SH-SY5Y (cell line): ENCODE data around the gene PLXNB1.

Source experiments
- GATA2 ChIP-seq: IDR thresholded peaks from 2 replicates; pipeline ENCODE4 v1.6.1; 2011; ENCODE audit warnings: mild to moderate bottlenecking, low read depth, low read length
- GATA3 ChIP-seq: IDR thresholded peaks from 2 replicates; pipeline ENCODE4 v1.6.1; 2011; ENCODE audit warnings: low read depth, mild to moderate bottlenecking, low read length, moderate library complexity

PLXNB1 gene

DNA sequence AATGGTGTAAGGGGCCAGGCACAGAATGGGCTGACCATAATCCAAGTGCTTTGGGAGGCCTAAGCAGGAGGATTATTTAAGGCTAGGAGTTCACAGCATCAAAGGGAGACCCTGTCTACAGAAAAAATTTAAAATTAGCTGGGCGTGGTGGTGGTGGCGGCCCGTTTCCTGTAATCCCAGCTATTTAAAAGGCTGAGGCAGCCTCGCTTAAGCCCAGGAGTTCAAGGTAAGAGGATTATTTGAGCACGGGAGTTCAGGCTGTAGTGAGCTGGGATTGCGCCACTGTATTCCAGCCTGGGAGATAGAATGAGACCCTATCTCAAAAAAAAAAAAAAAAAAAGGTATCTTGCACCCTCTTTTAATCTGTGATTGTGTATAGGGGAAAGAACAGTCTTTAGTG is 12.1 kb upstream of the PLXNB1 start:
- no peak for TF ChIP-seq GATA2
- no peak for TF ChIP-seq GATA3

DNA sequence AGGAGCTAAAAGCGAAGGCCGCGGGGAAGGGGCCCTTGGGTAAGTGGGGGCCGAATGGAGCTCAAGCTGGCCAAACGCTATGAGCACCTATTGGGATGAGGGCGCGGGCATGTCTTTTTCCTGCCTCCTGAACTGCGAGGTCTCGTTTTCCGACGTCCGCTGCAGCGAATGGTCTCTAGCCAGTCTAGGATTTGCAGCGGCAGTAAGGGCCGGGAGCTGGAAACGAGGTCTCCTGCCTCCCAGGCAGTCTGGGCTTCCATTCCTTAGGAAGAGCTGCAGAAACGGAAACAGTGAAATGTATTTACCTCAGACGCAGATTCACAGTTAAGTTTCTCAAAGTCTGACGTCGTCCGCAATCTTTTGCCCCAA is 10.7 kb upstream of the PLXNB1 start:
- TF ChIP-seq GATA3 (no peak), GATA2 (no peak)

DNA sequence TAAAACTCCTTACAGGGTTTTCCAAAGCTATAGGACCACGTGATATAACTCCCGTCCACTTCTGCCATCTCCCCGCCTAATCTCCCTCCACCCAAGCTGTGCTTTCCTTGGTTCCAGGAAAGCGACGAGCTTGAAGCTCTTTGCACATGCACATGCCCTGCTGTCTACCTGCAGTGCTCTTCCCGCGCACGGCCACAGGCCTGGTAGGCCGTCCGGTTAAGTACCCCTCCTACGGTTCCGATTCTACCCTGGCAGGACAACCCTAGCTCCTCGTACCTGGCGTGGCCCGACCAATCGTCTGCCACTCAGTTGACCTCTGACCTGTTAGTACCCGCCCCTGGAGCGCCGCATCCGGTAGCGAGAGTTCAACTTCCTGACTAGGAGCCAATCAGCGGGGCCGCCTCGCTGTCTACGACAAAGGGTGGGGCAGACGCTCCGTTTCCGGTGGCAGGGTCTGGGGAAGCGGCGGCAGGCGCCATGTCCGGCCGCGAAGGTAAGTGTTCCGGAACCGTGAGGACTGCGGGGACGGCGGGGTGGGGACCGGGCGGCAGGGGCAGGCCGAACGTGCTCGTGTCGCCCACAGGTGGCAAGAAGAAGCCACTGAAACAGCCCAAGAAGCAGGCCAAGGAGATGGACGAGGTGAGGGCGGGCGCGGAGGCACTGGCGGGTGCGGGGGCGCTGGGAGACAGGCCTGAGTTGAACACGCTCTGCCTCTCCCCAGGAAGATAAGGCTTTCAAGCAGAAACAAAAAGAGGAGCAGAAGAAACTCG is 10.1 kb upstream of the PLXNB1 start, which contains the start of the genes CCDC51 and TMA7:
TSS of gene CCDC51 (minus strand) at position 300 of the 770 bp plus-strand sequence. CDS start 4,991 bp downstream, outside the sequence.
TSS of gene TMA7 (plus strand) at position 438 of the 770 bp plus-strand sequence. CDS start at position 478, 40 bp downstream.
- no peak for TF ChIP-seq GATA3
- TF ChIP-seq GATA2: peak; percentile 61

DNA sequence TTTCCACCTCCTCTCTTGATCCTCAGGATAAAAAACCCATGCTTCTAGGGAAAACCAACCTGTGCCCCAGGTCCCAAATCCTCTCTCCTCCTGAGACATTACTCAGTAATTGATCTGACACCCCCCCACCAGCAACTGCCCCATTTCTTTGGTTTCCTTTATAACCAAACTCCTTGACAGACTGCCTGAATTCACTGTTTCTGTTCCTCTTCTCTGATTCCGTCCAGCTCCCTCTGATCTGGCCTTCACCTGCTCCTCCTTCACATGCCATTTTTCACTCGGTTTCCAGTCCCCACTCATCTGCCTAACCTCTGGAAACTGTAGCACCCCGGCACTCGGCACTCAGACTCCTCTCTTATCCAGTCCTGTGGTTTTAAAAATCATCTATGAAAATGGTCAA is 7.9 kb upstream of the PLXNB1 start:
- no peak for TF ChIP-seq GATA3
- no peak for TF ChIP-seq GATA2

DNA sequence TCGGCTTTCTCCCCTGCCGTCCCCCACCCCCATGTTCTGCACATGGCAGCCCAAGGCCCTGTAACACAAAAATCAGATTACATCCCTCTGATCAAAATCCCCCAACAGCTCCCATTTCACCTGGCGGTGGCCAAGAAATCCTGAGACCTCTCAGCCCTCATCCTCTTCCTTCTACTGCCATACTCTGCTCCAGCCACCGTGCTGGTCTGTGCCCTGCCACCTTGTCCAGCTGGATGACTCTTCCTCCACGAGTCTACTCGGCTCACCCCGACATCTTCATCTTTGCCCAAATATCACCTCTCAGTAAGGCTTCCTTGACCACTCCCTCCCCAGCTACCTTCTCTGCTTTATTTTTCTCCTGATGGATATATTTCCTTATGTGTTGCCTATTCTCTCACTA is 7.0 kb upstream of the PLXNB1 start:
- TF ChIP-seq GATA2 (no peak), GATA3 (no peak)

DNA sequence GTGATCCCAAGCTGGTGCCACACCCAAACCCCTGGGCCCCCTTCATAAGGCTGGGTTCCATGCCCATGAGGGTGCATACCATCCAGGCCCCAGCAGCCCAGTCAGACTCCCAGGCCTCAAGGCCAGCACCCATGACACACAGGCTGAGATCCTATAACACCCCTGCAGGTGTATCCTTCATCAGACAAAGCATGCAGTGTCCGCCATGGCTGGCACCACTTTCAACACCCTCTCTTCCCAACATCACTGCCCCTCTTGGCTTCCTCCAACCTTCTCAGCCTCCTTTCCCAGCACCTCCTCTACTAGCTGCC is 6.5 kb upstream of the PLXNB1 start:
- TF ChIP-seq GATA2 (no peak), GATA3 (no peak)

DNA sequence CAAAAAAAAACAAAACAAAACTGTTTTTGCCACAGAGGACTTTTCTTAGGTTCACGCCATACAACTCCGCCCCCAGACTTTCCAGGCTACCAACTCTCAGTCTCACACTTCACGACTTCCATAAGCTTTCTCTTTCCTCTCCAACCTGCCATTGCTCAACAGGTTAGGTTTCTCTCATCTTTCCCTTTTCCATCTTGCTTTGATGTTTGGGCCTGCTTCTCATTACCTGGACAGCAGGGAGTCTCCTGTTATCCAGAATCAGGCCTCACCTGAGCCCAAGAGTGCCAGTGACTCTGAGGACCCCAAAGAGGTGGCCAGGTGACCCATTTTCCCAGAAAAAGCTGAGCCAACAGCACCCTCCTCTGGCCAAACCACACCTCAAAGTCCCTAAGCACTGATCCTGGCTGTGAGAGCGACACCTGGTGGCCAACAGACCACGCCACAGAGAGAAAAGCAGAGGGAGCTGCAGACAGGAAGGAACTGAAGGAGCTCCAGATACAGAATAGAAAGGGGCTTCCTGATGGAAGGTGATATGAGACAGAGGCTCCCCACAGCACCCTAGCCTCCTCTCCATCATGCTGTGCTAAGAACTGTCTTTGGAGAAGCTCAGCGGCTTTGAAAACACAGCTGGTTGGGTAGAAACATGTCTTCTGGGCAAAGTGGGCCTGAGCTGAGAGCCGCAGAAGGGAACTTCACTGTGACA is 6.0 kb upstream of the PLXNB1 start:
- TF ChIP-seq GATA2: no peak
- TF ChIP-seq GATA3: no peak

DNA sequence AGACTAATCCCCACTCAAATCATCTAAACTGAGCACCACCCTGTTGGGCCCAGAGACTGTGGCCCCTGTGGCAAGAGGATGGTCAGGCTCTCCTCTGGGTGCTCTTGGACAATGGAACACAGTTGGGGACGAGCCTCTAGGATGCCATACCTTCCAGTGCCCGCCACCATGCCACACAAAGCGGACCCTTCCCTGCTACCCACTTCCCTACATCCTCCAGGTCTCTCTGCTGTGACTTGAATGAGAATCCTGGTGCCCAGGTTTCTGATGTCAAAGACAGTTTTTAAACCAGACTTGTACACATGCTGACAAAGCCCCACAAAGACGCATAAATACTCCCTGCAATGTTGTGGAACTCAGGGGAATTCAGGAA is 5.3 kb upstream of the PLXNB1 start:
- TF ChIP-seq GATA3 (no peak), GATA2 (no peak)

DNA sequence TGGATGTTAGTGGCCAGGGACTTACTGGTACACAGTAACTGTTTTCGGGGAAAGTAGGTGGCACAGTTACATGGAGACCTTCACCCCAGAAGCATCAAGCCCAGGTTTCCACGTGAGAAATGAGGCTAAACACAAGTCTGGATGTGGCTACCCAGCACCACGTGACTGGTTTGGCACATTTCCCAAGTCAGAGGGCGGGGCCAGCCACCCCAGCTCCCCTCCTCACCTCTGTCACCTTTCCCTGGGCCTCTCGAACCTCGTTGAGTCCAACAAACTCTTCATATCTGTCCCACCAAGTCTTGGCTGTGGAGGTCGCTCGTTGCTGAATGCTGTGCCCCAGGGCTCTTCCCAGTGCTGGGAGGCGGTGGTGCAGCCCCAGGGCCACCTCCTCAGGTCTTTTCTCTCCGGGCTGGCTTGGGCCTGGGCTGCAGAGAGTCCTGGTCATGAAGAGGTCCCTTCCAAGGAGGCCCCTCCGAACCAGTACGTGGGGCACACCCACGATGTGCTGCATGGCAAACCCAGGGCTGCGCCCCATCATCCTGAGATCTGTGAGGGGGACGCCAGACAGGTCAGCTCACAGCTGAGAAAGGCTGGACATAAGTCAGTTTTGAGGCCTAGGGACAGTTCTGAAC is 4.8 kb upstream of the PLXNB1 start:
- TF ChIP-seq GATA2 (no peak), GATA3 (no peak)

DNA sequence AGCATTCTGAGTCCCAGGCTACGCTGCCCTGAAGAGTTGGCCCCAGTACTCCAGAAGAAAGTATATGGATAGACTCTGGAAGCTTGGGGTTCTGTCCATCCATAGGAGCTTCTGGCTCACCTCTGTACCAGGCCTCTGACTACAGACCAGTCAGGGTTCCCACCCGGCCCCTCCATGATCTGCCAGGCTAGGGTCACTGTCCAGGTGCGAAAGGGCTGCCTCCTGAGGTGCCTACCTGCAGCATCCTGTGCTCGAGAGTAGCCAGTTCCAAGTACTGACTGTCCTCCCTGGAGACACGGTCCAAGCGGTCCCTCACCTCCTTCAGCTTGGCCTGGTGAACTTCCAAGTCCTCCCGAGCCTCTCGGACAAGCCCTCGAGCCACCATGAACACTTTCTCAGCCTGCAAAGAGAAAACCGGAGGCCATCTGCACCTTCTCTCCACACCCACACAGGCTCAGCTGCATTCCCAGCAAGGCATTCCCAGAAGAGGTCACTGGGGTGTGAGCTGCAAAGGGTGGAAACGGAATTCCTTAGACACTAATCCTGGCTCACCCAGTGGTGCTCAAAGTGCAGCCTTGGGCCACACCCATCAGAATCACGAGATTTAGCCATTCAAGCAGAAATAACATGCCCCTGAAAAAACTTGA is 3.7 kb upstream of the PLXNB1 start:
- no peak for TF ChIP-seq GATA3
- no peak for TF ChIP-seq GATA2

DNA sequence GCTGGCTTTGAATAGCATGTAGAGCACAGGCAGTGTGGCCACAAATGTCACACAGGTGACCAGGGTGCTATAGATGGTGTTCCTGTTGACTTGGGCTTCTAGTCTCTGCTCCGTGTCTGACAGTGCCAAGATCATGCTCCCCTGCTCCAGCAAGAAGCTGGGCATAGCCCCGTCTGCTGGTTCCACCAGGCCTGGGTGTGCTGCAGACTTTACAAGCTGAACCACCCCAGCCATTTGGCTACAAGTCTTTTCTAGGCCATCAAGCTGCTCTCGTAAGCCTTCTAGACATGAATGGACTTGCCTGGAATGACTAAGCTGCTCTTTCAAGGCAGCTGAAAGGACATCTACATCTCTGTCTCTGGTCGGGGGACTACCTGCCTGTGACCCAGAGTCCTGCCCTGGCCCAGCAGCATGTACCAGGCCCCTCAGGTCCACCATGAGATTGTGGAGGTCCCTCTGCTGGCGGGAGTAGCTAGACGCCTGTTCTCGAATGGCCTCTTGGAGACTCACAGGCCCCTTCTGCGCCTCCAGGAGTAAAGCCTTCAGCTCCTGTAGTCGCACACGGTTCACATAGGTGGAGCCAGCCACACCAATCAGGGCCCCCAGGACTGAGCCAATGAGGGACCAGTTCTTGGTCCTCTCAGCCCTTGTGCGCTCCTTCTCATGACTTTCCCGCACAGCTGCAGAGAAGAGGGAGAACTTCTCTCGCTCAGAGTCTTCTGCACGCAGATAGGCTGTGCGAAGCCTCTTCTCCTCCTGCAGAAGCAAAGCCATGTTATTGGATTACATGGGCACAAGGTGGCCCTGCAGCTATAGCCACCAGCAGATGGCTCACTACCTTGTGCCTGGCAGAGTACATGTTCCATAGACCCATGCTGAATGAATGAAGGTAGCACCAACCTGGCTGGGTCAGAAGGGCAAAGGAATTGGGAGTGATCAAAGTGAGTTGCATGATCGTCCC is 2.8 kb upstream of the PLXNB1 start:
- no peak for TF ChIP-seq GATA3
- TF ChIP-seq GATA2: no peak

DNA sequence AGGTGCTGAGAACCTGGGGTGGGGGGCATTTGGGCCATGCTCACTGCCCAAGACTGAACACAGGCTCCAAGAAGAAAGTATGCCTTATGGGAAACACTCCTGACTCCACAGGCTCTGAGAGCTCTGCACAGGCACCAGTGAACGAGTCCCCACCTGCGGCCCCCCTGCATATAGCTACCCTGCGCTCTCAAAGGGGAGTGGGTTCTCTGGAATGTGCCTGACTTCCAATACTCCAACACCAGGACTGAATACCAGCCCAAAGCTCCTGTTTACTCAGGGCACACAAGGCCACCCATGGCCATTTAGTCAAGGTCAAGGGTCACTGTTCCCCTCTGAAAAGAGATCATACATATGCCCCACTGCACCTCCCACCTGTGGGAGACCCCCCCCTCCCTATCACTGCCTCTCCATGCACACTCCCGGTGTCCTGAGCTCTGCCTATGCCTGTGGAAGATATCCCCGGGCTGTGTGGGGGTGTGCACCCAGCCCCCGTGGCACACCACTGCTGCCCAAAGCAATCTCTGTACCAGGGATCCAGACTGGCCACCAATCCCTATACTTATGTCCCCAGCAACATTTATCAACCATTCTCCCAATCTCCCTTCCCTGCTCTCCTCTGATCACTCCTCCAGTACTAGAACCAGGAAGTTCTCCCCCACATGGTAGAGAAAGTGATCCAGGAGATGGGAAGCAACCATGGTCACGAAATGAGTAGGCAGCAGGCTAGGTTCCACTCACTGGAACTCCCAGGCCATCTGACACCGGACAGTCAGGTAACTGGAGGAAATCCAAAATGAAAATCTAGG is 1.5 kb upstream of the PLXNB1 start:
- no peak for TF ChIP-seq GATA2
- TF ChIP-seq GATA3: no peak
